Testis (tissue), 3 donors: ENCODE measurements around the gene ALDH16A1. TPM values are rescaled to one million over a fixed set of nuclear protein-coding genes. Genes with fewer than 3 reads are reported as not detected.

Experiments used
- DNase-seq: peaks from one replicate; pipeline ENCODE4 v3.0.0-alpha.2; 2019
- H3K27ac ChIP-seq, 2 donors: fragments of 200-600 bp; sonication (generic); one replicate each; pipeline ENCODE4 v1.5.1; 2019
- H3K27me3 ChIP-seq: fragments of 200-600 bp; sonication (generic); one replicate; pipeline ENCODE4 v1.5.1; 2019
- H3K36me3 ChIP-seq: fragments of 200-600 bp; sonication (generic); one replicate; pipeline ENCODE4 v1.5.1; 2017; ENCODE audit warnings: low read depth; ENCODE audit errors: missing control alignments
- H3K4me1 ChIP-seq: fragments of 200-600 bp; sonication (generic); one replicate; pipeline ENCODE4 v1.5.1; 2019
- H3K4me3 ChIP-seq, 2 donors: fragments of 200-600 bp; sonication (generic); one replicate each; pipeline ENCODE4 v1.5.1; 2017 to 2019
- H3K9me3 ChIP-seq: fragments of 200-600 bp; sonication (generic); one replicate; pipeline ENCODE4 v1.5.1; 2017
- POLR2A ChIP-seq: fragments of 450-650 bp; IDR thresholded peaks from one replicate; pipeline ENCODE4 v1.6.1; 2017; ENCODE audit warnings: antibody characterized with exemption, mild to moderate bottlenecking, moderate library complexity
- WGBS, 2 donors: methylation state at CpG; one replicate each; pipeline ENCODE4 v1.1.5; 2018; 5-methylcytosine and 5-hydroxymethylcytosine counted together
- intact Hi-C: fragments of 100-400 bp; cut with DNase I; formaldehyde crosslinking; loops from one replicate; pipeline ENCODE4 v1.15.1; 2023; ENCODE audit warnings: low total_unique reads
- polyA plus RNA-seq: library from polyadenylated mRNA; stranded (reverse); fragments of 350-450 nt; fragmentation: Illumina TruSeq; extraction: RNeasy Lipid Tissue Mini Kit (QIAGEN cat#74804); gene quantifications from one replicate; pipeline ENCODE4 v1.2.3, GENCODE V29; 2014; ENCODE audit warnings: low read depth, low replicate concordance; ENCODE audit not compliant: insufficient read depth
- total RNA-seq, 2 donors: library from RNA; depleted of rRNA; stranded (reverse); fragments of >200 nt; gene quantifications; one replicate each; pipeline ENCODE4 v1.2.3, GENCODE V29; 2016
- TF ChIP-seq, protein P1 (sequence below), 3 experiments: fragments of 450-650 bp in 2 of 3; fragments of 200-600 bp in 1 of 3; sonication (generic) in 1 of 3; IDR thresholded peaks; one replicate each; pipeline ENCODE4 v1.5.1; 2016 to 2019; ENCODE audit warnings: antibody characterized with exemption in 3 of 3, mild to moderate bottlenecking in 2 of 3, moderate library complexity in 1 of 3

The ALDH16A1 gene
- total and polyA plus RNA-seq, 3 donors from 2014 or later: 8.5 to 24.7 (median 22.4) TPM

DNA sequence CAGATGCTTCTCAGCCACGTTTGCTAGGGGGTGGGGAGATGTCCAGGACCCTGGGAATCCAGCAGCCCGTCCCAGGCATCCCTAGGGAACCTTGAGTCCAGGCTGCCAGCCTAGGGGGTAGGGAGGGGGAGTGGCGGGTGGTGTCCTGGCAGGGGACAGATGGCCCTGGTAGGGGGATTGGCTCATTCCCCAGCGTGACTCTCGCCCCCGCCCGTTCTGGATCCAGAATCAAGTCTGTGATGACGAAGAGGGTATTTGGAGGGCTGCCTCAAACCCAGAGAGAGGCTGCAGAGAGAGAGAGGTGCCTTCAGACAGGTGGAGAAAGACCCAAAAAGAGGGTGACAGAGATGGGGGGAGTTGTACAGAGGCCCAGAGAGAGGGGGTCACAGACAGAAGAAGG, 15.8 kb upstream of the ALDH16A1 start:
- H3K4me1 ChIP-seq: peaks cover 6% of the 10 kb centered on the region
- no peak overlapping the region for H3K27ac ChIP-seq
- 22 to 47% methylated on average over 3 to 8 of the region's 8 CpGs for WGBS, 2 donors
- no peaks in the 10 kb centered on the region for H3K36me3 ChIP-seq
- no peak overlapping the region for H3K4me3 ChIP-seq
- intact Hi-C loops: no loop called here
- no peaks in the 10 kb centered on the region for H3K9me3 ChIP-seq
- no peak for DNase-seq
- no peak for TF ChIP-seq POLR2A
- TF ChIP-seq, protein P1, sequence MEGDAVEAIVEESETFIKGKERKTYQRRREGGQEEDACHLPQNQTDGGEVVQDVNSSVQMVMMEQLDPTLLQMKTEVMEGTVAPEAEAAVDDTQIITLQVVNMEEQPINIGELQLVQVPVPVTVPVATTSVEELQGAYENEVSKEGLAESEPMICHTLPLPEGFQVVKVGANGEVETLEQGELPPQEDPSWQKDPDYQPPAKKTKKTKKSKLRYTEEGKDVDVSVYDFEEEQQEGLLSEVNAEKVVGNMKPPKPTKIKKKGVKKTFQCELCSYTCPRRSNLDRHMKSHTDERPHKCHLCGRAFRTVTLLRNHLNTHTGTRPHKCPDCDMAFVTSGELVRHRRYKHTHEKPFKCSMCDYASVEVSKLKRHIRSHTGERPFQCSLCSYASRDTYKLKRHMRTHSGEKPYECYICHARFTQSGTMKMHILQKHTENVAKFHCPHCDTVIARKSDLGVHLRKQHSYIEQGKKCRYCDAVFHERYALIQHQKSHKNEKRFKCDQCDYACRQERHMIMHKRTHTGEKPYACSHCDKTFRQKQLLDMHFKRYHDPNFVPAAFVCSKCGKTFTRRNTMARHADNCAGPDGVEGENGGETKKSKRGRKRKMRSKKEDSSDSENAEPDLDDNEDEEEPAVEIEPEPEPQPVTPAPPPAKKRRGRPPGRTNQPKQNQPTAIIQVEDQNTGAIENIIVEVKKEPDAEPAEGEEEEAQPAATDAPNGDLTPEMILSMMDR (IDR thresholded peaks at IDR 0.05): no peak
- H3K27me3 ChIP-seq: no peaks in the 10 kb centered on the region

DNA sequence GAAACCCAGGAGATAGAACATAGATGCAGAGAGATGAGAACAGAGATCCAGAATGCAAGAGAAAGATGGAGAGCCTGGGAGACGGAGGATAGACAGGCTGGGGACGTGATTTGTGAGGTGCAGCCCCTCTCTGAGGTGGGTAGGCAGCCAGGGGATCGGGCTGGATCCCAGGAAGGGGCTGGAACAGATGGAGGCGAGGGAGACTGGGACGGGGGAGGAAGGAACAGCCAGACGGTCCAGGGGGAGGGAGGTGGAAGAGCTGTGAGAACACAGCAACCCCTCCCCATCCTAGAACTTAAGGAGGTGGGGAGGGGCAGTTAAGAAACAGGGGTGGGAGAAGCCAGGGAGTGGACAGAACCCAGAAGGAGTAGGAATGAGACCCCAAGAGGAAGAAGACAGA, 14.8 kb upstream of the ALDH16A1 start:
- DNase-seq: no peak
- H3K4me1 ChIP-seq: peaks cover 11% of the 10 kb centered on the region
- H3K27me3 ChIP-seq: no peaks in the 10 kb centered on the region
- H3K36me3 ChIP-seq: no peaks in the 10 kb centered on the region
- H3K4me3 ChIP-seq: no peak overlapping the region
- no peaks in the 10 kb centered on the region for H3K9me3 ChIP-seq
- WGBS, 2 donors: 28 to 40% methylated on average over 6 of the region's 6 CpGs
- no peak overlapping the region for H3K27ac ChIP-seq
- TF ChIP-seq, protein P1 (IDR thresholded peaks at IDR 0.05): no peak
- no peak for TF ChIP-seq POLR2A
- intact Hi-C loops: no loop called here

DNA sequence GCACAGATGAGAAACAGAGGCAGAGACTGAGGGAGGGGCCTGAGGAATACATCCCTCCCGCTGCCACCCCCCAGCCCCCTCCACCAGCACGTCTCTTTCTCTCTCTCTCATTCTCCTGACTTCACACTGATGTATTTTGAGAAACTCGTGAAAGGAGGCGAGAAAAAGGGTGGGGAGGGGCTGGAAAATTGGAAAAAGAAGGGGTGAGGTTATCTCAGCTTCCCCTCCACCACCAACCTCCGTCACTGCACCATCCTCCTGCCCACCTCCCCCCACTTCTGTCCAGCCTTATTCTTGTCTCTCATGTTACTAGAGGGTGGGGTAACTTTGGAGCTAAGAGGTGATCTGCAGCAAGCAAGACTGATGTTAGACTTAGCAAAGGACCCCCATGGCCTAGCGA, 13.2 kb upstream of the ALDH16A1 start:
- H3K27ac ChIP-seq: no peak overlapping the region
- no peaks in the 10 kb centered on the region for H3K36me3 ChIP-seq
- H3K4me1 ChIP-seq: peaks cover 11% of the 10 kb centered on the region
- 63 to 67% methylated on average over 6 of the region's 6 CpGs for WGBS, 2 donors
- H3K4me3 ChIP-seq: no peak overlapping the region
- H3K27me3 ChIP-seq: no peaks in the 10 kb centered on the region
- DNase-seq: no peak
- H3K9me3 ChIP-seq: no peaks in the 10 kb centered on the region
- TF ChIP-seq, protein P1 (IDR thresholded peaks at IDR 0.05): no peak
- no peak for TF ChIP-seq POLR2A
- intact Hi-C loops: loop anchor here (10.0 kb wide), 1 partner anchor 45 kb away; no protein-coding TSS in a partner anchor

DNA sequence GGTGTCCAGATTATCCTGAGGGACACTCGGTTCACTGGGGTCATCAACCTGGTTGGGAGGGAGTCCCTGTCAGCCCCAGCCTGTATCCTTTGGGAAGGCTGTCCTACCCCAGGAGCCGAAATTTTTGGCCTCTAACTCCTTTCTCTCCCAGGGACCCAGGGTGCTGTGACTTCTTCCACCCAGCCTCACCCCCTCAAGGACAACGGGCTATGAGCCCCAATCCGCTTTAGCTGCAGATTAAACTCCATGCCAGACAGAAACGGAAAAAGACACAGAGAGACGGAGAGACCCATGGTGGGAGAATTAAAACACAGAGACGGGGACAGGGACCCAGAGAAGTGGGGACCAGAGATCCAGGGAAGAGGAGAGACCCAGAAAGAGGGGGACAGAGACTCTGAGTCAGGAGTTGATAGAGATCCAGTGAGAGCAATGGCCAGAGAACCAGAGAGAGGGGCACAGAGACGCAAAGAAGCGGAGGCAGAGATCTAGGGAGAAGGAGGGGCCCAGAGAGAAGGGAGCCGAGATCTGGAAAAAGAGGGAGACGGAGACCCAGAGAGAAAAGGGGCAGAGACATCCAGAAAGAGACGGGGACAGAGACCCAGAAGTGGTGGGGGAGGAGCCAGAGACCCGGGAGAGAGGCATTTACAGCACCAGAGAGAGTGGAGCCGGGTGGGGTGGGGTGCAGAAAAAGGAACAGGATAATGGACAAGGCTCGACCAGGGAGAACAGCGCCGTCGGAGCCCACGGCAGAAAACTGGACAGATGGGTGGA, 12.4 kb upstream of the ALDH16A1 start:
- H3K27ac ChIP-seq: no peak overlapping the region
- DNase-seq: no peak
- 18 to 19% methylated on average over 19 of the region's 19 CpGs for WGBS, 2 donors

More for the DNA sequence above, 12.4 kb upstream of the ALDH16A1 start:
- Histone ChIP-seq H3K36me3 (no peaks in the 10 kb centered on the region), H3K4me3 (peak overlapping the region; percentile 23 to 41), H3K9me3 (no peaks in the 10 kb centered on the region), H3K4me1 (peaks cover 11% of the 10 kb centered on the region), H3K27me3 (no peaks in the 10 kb centered on the region)
- TF ChIP-seq POLR2A: no peak
- TF ChIP-seq, protein P1 (IDR thresholded peaks at IDR 0.05): no peak
- intact Hi-C loops: loop anchor here (10.0 kb wide), 1 partner anchor 46 kb away; no protein-coding TSS in a partner anchor
